H1 (cell line): ENCODE data around the gene VPS35L. TPM values are rescaled to one million over a fixed set of nuclear protein-coding genes. Genes with fewer than 3 reads are reported as not detected.
A peak's percentile ranks its signal among the peaks of the same experiment; 100 is the strongest.

Experiments used
- CTCF ChIA-PET: fragments of 300-600 bp; sonication (Branson Sonifier 250); formaldehyde crosslinking; loops from one replicate; lab custom pipeline; 2021; ENCODE audit not compliant: partially characterized antibody; lab: Charles Lee
- POLR2A ChIA-PET: fragments of 300-600 bp; sonication (Branson Sonifier 250); formaldehyde crosslinking; loops from one replicate; lab custom pipeline; 2021; ENCODE audit warnings: inconsistent platforms; ENCODE audit not compliant: partially characterized antibody; lab: Charles Lee
- DNase-seq, 2 experiments: peaks; one replicate each; pipeline versions ENCODE4 v3.0.0 to v3.0.0-alpha.2; 2010 to 2022; ENCODE audit warnings: low spot score in 2 of 2, low read depth in 1 of 2, mixed read lengths in 1 of 2
- FAIRE-seq: peaks from 2 replicates; lab custom pipeline; 2011; peaks lifted over from hg19 to GRCh38; lab: Jason Lieb, UNC
- H2AFZ ChIP-seq: 2 replicates; pipeline ENCODE4 v1.8.1; 2012; ENCODE audit warnings: low read length, inconsistent platforms
- H2AK5ac ChIP-seq: 2 replicates; pipeline ENCODE4 v1.6.1; 2013; ENCODE audit warnings: low read depth, low read length
- H2BK120ac ChIP-seq: replicated peaks from 2 replicates; pipeline ENCODE3; 2013; ENCODE audit warnings: low read depth, low read length, inconsistent platforms
- H2BK12ac ChIP-seq: 2 replicates; pipeline ENCODE4 v1.6.1; 2013; ENCODE audit warnings: low read depth, low read length
- H2BK15ac ChIP-seq: 2 replicates; pipeline ENCODE4 v1.6.1; 2013; ENCODE audit warnings: low read length
- H2BK20ac ChIP-seq: 2 replicates; pipeline ENCODE4 v1.6.1; 2013; ENCODE audit warnings: low read length
- H2BK5ac ChIP-seq: 2 replicates; pipeline ENCODE4 v1.6.1; 2013; ENCODE audit warnings: low read depth, low read length
- H3K14ac ChIP-seq: 2 replicates; pipeline ENCODE4 v1.6.1; 2013; ENCODE audit warnings: inconsistent platforms; ENCODE audit not compliant: insufficient read length
- H3K18ac ChIP-seq: 2 replicates; pipeline ENCODE4 v1.6.1; 2013; ENCODE audit warnings: low read length; ENCODE audit errors: extremely low read depth
- H3K23ac ChIP-seq: 2 replicates; pipeline ENCODE4 v1.6.1; 2013; ENCODE audit warnings: inconsistent platforms; ENCODE audit not compliant: insufficient read length
- H3K23me2 ChIP-seq: 2 replicates; pipeline ENCODE4 v1.6.1; 2013; ENCODE audit warnings: low read depth, low read length
- H3K27ac ChIP-seq: 2 replicates; pipeline ENCODE4 v1.6.1; 2011; ENCODE audit warnings: low read depth, low read length, inconsistent platforms
- H3K27me3 ChIP-seq, 4 experiments: replicated peaks in 1 of 4; 1 replicate in 1 of 4; 2 replicates in 3 of 4; pipeline versions ENCODE4 v1.6.1 to v1.8.1; 2011 to 2013; ENCODE audit warnings: low read length in 3 of 4, mild to moderate bottlenecking in 3 of 4, inconsistent platforms in 2 of 4, mixed read lengths in 2 of 4, moderate library complexity in 1 of 4; ENCODE audit not compliant: control insufficient read depth in 3 of 4, insufficient read depth in 3 of 4; ENCODE audit errors: extremely low read depth in 1 of 4
- H3K36me3 ChIP-seq, 4 experiments: 2 replicates each; pipeline versions ENCODE4 v1.6.1 to v1.8.1; 2011 to 2013; ENCODE audit warnings: mild to moderate bottlenecking in 4 of 4, low read length in 3 of 4, moderate library complexity in 2 of 4, control low read depth in 1 of 4, inconsistent platforms in 1 of 4; ENCODE audit not compliant: insufficient read depth in 4 of 4, control insufficient read depth in 2 of 4
- H3K4ac ChIP-seq: replicated peaks from 2 replicates; pipeline ENCODE3; 2013; ENCODE audit warnings: low read length, low read depth, mixed read lengths, inconsistent platforms; ENCODE audit not compliant: insufficient read length
- H3K4me1 ChIP-seq, 4 experiments: replicated peaks in 1 of 4; 1 replicate in 1 of 4; 2 replicates in 3 of 4; pipeline versions ENCODE4 v1.6.1 to v1.8.1; 2011 to 2013; ENCODE audit warnings: low read length in 3 of 4, inconsistent platforms in 2 of 4, mixed read lengths in 1 of 4; ENCODE audit not compliant: insufficient read depth in 4 of 4, control insufficient read depth in 3 of 4
- H3K4me2 ChIP-seq, 2 experiments: 2 replicates each; pipeline versions ENCODE4 v1.6.1 to v1.8.1; 2011 to 2013; ENCODE audit warnings: low read depth in 2 of 2, low read length in 2 of 2, control low read depth in 1 of 2, inconsistent platforms in 1 of 2, mild to moderate bottlenecking in 1 of 2; ENCODE audit not compliant: insufficient read depth in 1 of 2
- H3K4me3 ChIP-seq, 4 experiments: fragments of 200-600, 300-600 bp in 1 of 4; sonication (generic), shearing (Covaris generic), sonication (Bioruptor Twin) in 1 of 4; 2 replicates each; pipeline versions ENCODE4 v1.5.1 to v1.8.1; 2011 to 2016; ENCODE audit warnings: low read length in 4 of 4, low read depth in 3 of 4, control low read depth in 2 of 4, inconsistent platforms in 2 of 4, mild to moderate bottlenecking in 2 of 4, mixed read lengths in 1 of 4, moderate library complexity in 1 of 4; ENCODE audit not compliant: insufficient read depth in 2 of 4; ENCODE audit errors: extremely low read depth in 1 of 4
- H3K56ac ChIP-seq: replicated peaks from 2 replicates; pipeline ENCODE3; 2013; ENCODE audit warnings: low read depth, mild to moderate bottlenecking, mixed read lengths, low read length, inconsistent platforms; ENCODE audit not compliant: insufficient read length
- H3K79me1 ChIP-seq: 2 replicates; pipeline ENCODE4 v1.6.1; 2013; ENCODE audit warnings: low read depth, low read length, control low read depth
- H3K79me2 ChIP-seq, 2 experiments: 2 replicates each; pipeline versions ENCODE4 v1.6.1 to v1.8.1; 2012 to 2013; ENCODE audit warnings: low read length in 2 of 2, mild to moderate bottlenecking in 2 of 2, inconsistent platforms in 1 of 2; ENCODE audit not compliant: insufficient read depth in 2 of 2, control insufficient read depth in 1 of 2
- H3K9ac ChIP-seq, 4 experiments: replicated peaks in 1 of 4; 1 replicate in 1 of 4; 2 replicates in 3 of 4; pipeline versions ENCODE4 v1.6.1 to v1.8.1; 2011 to 2013; ENCODE audit warnings: low read depth in 3 of 4, low read length in 3 of 4, control low read depth in 2 of 4, mild to moderate bottlenecking in 2 of 4, moderate library complexity in 2 of 4, inconsistent platforms in 1 of 4; ENCODE audit errors: extremely low read depth in 1 of 4
- H3K9me3 ChIP-seq, 2 experiments: 2 replicates each; pipeline versions ENCODE4 v1.6.1 to v1.8.1; 2012 to 2013; ENCODE audit warnings: mild to moderate bottlenecking in 2 of 2, moderate library complexity in 2 of 2, control low read depth in 1 of 2, inconsistent platforms in 1 of 2, low read depth in 1 of 2, low read length in 1 of 2, mixed read lengths in 1 of 2; ENCODE audit not compliant: insufficient read depth in 2 of 2
- H4K20me1 ChIP-seq, 2 experiments: replicated peaks in 1 of 2; 2 replicates each; pipeline versions ENCODE3 to v1.8.1; 2011 to 2013; ENCODE audit warnings: inconsistent platforms in 2 of 2, low read length in 2 of 2, mild to moderate bottlenecking in 1 of 2; ENCODE audit not compliant: insufficient read depth in 2 of 2, control insufficient read depth in 1 of 2
- H4K5ac ChIP-seq: 2 replicates; pipeline ENCODE4 v1.6.1; 2013; ENCODE audit warnings: low read length, low read depth, mixed read lengths, inconsistent platforms; ENCODE audit not compliant: insufficient read length
- H4K8ac ChIP-seq: 2 replicates; pipeline ENCODE4 v1.8.0; 2013; ENCODE audit warnings: mild to moderate bottlenecking, moderate library complexity, low read length, inconsistent platforms; ENCODE audit not compliant: insufficient read depth; ENCODE audit errors: extremely low read depth
- H4K91ac ChIP-seq: replicated peaks from 2 replicates; pipeline ENCODE3; 2013; ENCODE audit warnings: low read length, mixed read lengths, inconsistent platforms; ENCODE audit not compliant: insufficient read length
- BACH1 ChIP-seq: IDR thresholded peaks from 2 replicates; pipeline ENCODE4 v1.6.1; 2012; ENCODE audit warnings: low read length, improper control_type of control experiment
- BCL11A ChIP-seq, 2 experiments: IDR thresholded peaks; one replicate each; pipeline ENCODE4 v1.6.1; 2011; ENCODE audit warnings: low read depth in 2 of 2, low read length in 2 of 2, mild to moderate bottlenecking in 2 of 2
- CHD2 ChIP-seq: IDR thresholded peaks from 2 replicates; pipeline ENCODE4 v1.6.1; 2012; ENCODE audit warnings: low read length, improper control_type of control experiment
- EGR1 ChIP-seq: IDR thresholded peaks from 2 replicates; pipeline ENCODE4 v1.6.1; 2011; ENCODE audit warnings: low read depth, low read length, borderline replicate concordance
- NRF1 ChIP-seq: IDR thresholded peaks from 2 replicates; pipeline ENCODE4 v1.6.1; 2011; ENCODE audit warnings: mild to moderate bottlenecking, low read depth, low read length, improper control_type of control experiment
- PHF8 ChIP-seq: fragments of 200-600 bp; sonication (generic); conservative IDR thresholded peaks from 2 replicates; pipeline ENCODE4 v1.7.1; 2012; ENCODE audit warnings: low read depth, mild to moderate bottlenecking, inconsistent platforms, low read length, moderate library complexity
- POLR2A ChIP-seq, 2 experiments: IDR thresholded peaks; 1 replicate in 1 of 2; 2 replicates in 1 of 2; pipeline ENCODE4 v1.6.1; 2011; ENCODE audit warnings: low read depth in 2 of 2, low read length in 2 of 2, mild to moderate bottlenecking in 2 of 2; ENCODE audit errors: control extremely low read depth in 1 of 2
- POLR2AphosphoS5 ChIP-seq: IDR thresholded peaks from 2 replicates; pipeline ENCODE4 v1.6.1; 2011; ENCODE audit warnings: low read depth, low read length
- POU5F1 ChIP-seq: IDR thresholded peaks from 2 replicates; pipeline ENCODE4 v1.6.1; 2011; ENCODE audit warnings: low read depth, mild to moderate bottlenecking, low read length, moderate library complexity
- RAD21 ChIP-seq, 2 experiments: IDR thresholded peaks in 1 of 2; conservative IDR thresholded peaks in 1 of 2; 2 replicates each; pipeline ENCODE4 v1.6.1; 2011; ENCODE audit warnings: low read depth in 2 of 2, low read length in 2 of 2, improper control_type of control experiment in 1 of 2, inconsistent platforms in 1 of 2, mild to moderate bottlenecking in 1 of 2, moderate library complexity in 1 of 2
- TAF1 ChIP-seq: IDR thresholded peaks from 2 replicates; pipeline ENCODE4 v1.6.1; 2011; ENCODE audit warnings: mild to moderate bottlenecking, low read depth, low read length
- WGBS, 2 experiments: shearing (Covaris generic) in 1 of 2; methylation state at CpG; one replicate each; pipeline versions ENCODE4 v1.1.6 to v1.1.7; 2013 to 2015; ENCODE audit warnings: low lambda C conversion rate in 2 of 2, mixed read lengths in 2 of 2, inconsistent platforms in 1 of 2, low coverage in 1 of 2, missing lambda C conversion rate in 1 of 2; ENCODE audit not compliant: insufficient replicate concordance in 2 of 2, insufficient coverage in 1 of 2, insufficient read length in 1 of 2; ENCODE audit errors: extremely low coverage in 1 of 2, missing lambda C conversion rate in 1 of 2; 5-methylcytosine and 5-hydroxymethylcytosine counted together
- polyA plus RNA-seq, 7 experiments: library from polyadenylated mRNA; depleted of rRNA in 3 of 7; stranded (reverse) in 5 of 7; unstranded in 2 of 7; fragments of >200 nt in 5 of 7; fragments of 200-250 nt in 2 of 7; gene quantifications; 1 replicate in 5 of 7; 2 replicates in 1 of 7; 4 replicates in 1 of 7; pipeline versions ENCODE4 v1.2.1 to v1.2.3, GENCODE V29; 2011 to 2013; ENCODE audit warnings: missing spikeins in 2 of 7, mixed read lengths in 2 of 7
- total RNA-seq: library from RNA; stranded (reverse); fragmentation: NEBNext Ultra II Directional; extraction: Animal tissue kit (Norgen Biotek cat#: 25700); gene quantifications from 2 replicates; pipeline ENCODE4 v1.2.1, GENCODE V29; 2021
- TF ChIP-seq, protein P1 (sequence below): IDR thresholded peaks from 2 replicates; pipeline ENCODE4 v1.6.1; 2011; ENCODE audit warnings: low read depth, mild to moderate bottlenecking, low read length; ENCODE audit not compliant: insufficient read depth

The VPS35L gene
- total and polyA plus RNA-seq, 2 of the 8 experiments (the other 6 are each of a cell fraction or from before 2014, with no cell fraction given): 31.5 to 57.1 TPM

DNA sequence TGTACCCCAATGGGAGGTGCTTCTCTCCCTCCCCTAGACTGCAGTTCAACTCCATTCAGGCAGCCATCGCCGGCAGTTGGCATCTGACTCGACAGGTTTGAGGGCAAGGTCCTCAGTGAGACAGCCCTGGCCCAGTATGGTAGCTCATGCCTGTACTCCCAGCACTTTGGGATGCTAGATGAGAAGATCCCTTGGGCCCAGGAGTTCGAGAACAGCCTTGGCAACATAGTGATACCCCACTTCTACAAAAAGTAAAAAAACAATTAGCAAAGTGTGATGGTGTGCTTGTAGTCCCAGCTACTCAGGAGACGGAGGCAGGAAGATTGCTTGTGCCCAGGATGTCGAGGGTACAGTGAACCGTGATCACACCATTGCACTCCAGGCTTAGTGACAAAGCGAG lies 12.1 kb downstream of the VPS35L start:
- peak in 1 of 2 experiments; percentile 16 for DNase-seq
- no peak overlapping the region for H2AFZ ChIP-seq
- H3K14ac ChIP-seq: no peak overlapping the region
- peaks cover 0 to 5% of the 10 kb centered on the region in 2 experiments for H4K20me1 ChIP-seq
- H2BK12ac ChIP-seq: no peak overlapping the region
- H4K8ac ChIP-seq: no peak overlapping the region
- no peaks in the 10 kb centered on the region for H3K23me2 ChIP-seq
- H4K91ac ChIP-seq: no peak overlapping the region
- peaks cover 3% of the 10 kb centered on the region; the same call in 1 of the 2 replicates for H3K79me1 ChIP-seq
- no peak overlapping the region for H4K5ac ChIP-seq
- H3K4me2 ChIP-seq: no peak overlapping the region
- H2AK5ac ChIP-seq: no peak overlapping the region
- TF ChIP-seq BACH1 (no peak), BCL11A (IDR thresholded peaks at IDR 0.05; ENCODE audit: low read depth in 2 of 2, low read length in 2 of 2) (no peak), POLR2AphosphoS5 (no peak), RAD21 (IDR thresholded peaks at IDR 0.05 in 1 of 2, conservative IDR thresholded peaks at IDR 0.05 in 1 of 2; ENCODE audit: low read depth in 2 of 2, low read length in 2 of 2) (no peak), EGR1 (no peak), POLR2A (IDR thresholded peaks at IDR 0.05; ENCODE audit: control extremely low read depth in 1 of 2, low read depth in 2 of 2, low read length in 2 of 2) (no peak), TAF1 (no peak), NRF1 (no peak), POU5F1 (no peak), PHF8 (no peak), CHD2 (no peak)
- TF ChIP-seq, protein P1, sequence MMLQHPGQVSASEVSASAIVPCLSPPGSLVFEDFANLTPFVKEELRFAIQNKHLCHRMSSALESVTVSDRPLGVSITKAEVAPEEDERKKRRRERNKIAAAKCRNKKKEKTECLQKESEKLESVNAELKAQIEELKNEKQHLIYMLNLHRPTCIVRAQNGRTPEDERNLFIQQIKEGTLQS: no peak
- 0 out of 4 replicates have a peak, but pooled peaks cover 0 to 3% of the 10 kb centered on the region in 2 experiments for H3K9me3 ChIP-seq
- no peak overlapping the region for H3K9ac ChIP-seq
- H3K18ac ChIP-seq: no peak overlapping the region
- H3K4me1 ChIP-seq: no peaks in the 10 kb centered on the region
- H2BK20ac ChIP-seq: no peak overlapping the region
- H3K4ac ChIP-seq: no peak overlapping the region
- H3K56ac ChIP-seq: no peak overlapping the region
- no peaks in the 10 kb centered on the region for H3K27me3 ChIP-seq
- no peak overlapping the region for H3K27ac ChIP-seq
- 94% methylated on average over 8 of the region's 8 CpGs; no CpG with 5 or more reads in 1 of the 2 experiments for WGBS, 2 experiments
- peaks cover 0 to 4% of the 10 kb centered on the region in 2 experiments; a peak in 1 of 4 replicates for H3K79me2 ChIP-seq
- ChIA-PET CTCF (interaction anchor here (0.6 to 1.4 kb wide), 4 partner anchors 13 to 1674 kb away, joined by 3 read pairs; no protein-coding TSS in a partner anchor), POLR2A (interaction anchor here (1.6 kb wide), 1 partner anchor 12 kb away, joined by 3 read pairs; the partner anchor contains the start of gene VPS35L)
- H3K36me3 ChIP-seq: peaks cover 0 to 27% (median 7%) of the 10 kb centered on the region in 4 experiments; a peak in 5 of 8 replicates
- no peak for FAIRE-seq
- H2BK120ac ChIP-seq: no peak overlapping the region
- H3K23ac ChIP-seq: no peak overlapping the region
- no peak overlapping the region for H2BK5ac ChIP-seq
- no peak overlapping the region for H2BK15ac ChIP-seq
- no peak overlapping the region for H3K4me3 ChIP-seq
